ENCODE results near the gene DCAF11.

Gene DCAF11

GRCh38 chr14:24130717-24131548, 16.4 kb downstream of the DCAF11 start:
- TF ChIP-seq GATA3 (IDR thresholded peaks at IDR 0.05; ENCODE audit: low read depth, low read length): no peak
- TF ChIP-seq GATA2 (IDR thresholded peaks at IDR 0.05; ENCODE audit: low read depth, low read length): peak; percentile 60

GRCh38 chr14:24131549-24131966, 17.0 kb downstream of the DCAF11 start:
- TF ChIP-seq GATA2 (IDR thresholded peaks at IDR 0.05; ENCODE audit: low read depth, low read length) (no peak), GATA3 (IDR thresholded peaks at IDR 0.05; ENCODE audit: low read depth, low read length) (no peak)

GRCh38 chr14:24132061-24132685, 17.6 kb downstream of the DCAF11 start:
- TF ChIP-seq GATA3 (IDR thresholded peaks at IDR 0.05; ENCODE audit: low read depth, low read length) (no peak), GATA2 (IDR thresholded peaks at IDR 0.05; ENCODE audit: low read depth, low read length) (no peak)

GRCh38 chr14:24132976-24133375, 18.4 kb downstream of the DCAF11 start:
- TF ChIP-seq GATA2 (IDR thresholded peaks at IDR 0.05; ENCODE audit: low read depth, low read length) (no peak), GATA3 (IDR thresholded peaks at IDR 0.05; ENCODE audit: low read depth, low read length) (no peak)

GRCh38 chr14:24133735-24134134, 19.2 kb downstream of the DCAF11 start:
- TF ChIP-seq GATA3 (IDR thresholded peaks at IDR 0.05; ENCODE audit: low read depth, low read length) (no peak), GATA2 (IDR thresholded peaks at IDR 0.05; ENCODE audit: low read depth, low read length) (no peak)

GRCh38 chr14:24135584-24135833, 20.9 kb downstream of the DCAF11 start:
- TF ChIP-seq GATA2 (IDR thresholded peaks at IDR 0.05; ENCODE audit: low read depth, low read length) (no peak), GATA3 (IDR thresholded peaks at IDR 0.05; ENCODE audit: low read depth, low read length) (no peak)

- TF ChIP-seq GATA2 (IDR thresholded peaks at IDR 0.05; ENCODE audit: low read depth, low read length): no peak
- TF ChIP-seq GATA3 (IDR thresholded peaks at IDR 0.05; ENCODE audit: low read depth, low read length): no peak
Observed at GRCh38 chr14:24135834-24136683, 21.5 kb downstream of the DCAF11 start, which contains the start of gene PSME1. TSS of gene PSME1 (plus strand) at chr14:24136194. CDS start at chr14:24136263, 69 bp downstream.

- TF ChIP-seq GATA3 (IDR thresholded peaks at IDR 0.05; ENCODE audit: low read depth, low read length): no peak
- TF ChIP-seq GATA2 (IDR thresholded peaks at IDR 0.05; ENCODE audit: low read depth, low read length): no peak
Observed at GRCh38 chr14:24136684-24137528, 22.3 kb downstream of the DCAF11 start.

- no peak for TF ChIP-seq GATA3 (IDR thresholded peaks at IDR 0.05; ENCODE audit: low read depth, low read length)
- TF ChIP-seq GATA2 (IDR thresholded peaks at IDR 0.05; ENCODE audit: low read depth, low read length): no peak
Observed at GRCh38 chr14:24137529-24138395, 23.2 kb downstream of the DCAF11 start.

GRCh38 chr14:24138396-24139271, 24.1 kb downstream of the DCAF11 start:
- no peak for TF ChIP-seq GATA2 (IDR thresholded peaks at IDR 0.05; ENCODE audit: low read depth, low read length)
- TF ChIP-seq GATA3 (IDR thresholded peaks at IDR 0.05; ENCODE audit: low read depth, low read length): no peak

GRCh38 chr14:24139272-24139934, 24.8 kb downstream of the DCAF11 start:
- no peak for TF ChIP-seq GATA2 (IDR thresholded peaks at IDR 0.05; ENCODE audit: low read depth, low read length)
- no peak for TF ChIP-seq GATA3 (IDR thresholded peaks at IDR 0.05; ENCODE audit: low read depth, low read length)
